ENCODE results near the gene SMIM20. TPM values are rescaled to one million over a fixed set of nuclear protein-coding genes. Genes with fewer than 3 reads are reported as not detected.

Gene SMIM20
- total RNA-seq, 4 donors from 2014 or later, result 23.0 to 53.2 (median 34.6) TPM

DNA sequence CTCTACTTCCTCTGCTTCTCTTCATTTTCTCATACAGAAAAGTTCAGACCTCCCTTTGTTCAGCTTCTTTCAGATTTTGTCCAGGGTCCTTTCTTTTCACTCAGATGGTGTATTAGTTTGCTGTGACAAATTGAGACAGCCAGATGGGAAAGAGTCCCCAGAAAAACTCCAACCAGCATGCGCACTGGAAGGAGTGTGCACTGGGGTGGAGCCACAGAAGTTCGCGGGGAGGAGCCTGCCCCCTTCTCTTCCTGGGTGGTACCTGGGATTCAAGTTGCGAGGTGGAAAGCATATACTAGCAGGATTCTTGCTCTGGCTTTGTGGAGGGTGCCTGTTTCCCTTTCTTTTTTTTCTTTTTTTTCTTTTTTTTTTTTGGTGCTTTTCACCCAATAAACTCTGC, 51.6 kb downstream of the SMIM20 start:
- no peaks in the 10 kb centered on the region for H3K27me3 ChIP-seq
- intact Hi-C loops (cut with DNase I), result no loop called here
- TF ChIP-seq POLR2A (IDR thresholded peaks at IDR 0.05), result no peak
- TF ChIP-seq, protein P1, sequence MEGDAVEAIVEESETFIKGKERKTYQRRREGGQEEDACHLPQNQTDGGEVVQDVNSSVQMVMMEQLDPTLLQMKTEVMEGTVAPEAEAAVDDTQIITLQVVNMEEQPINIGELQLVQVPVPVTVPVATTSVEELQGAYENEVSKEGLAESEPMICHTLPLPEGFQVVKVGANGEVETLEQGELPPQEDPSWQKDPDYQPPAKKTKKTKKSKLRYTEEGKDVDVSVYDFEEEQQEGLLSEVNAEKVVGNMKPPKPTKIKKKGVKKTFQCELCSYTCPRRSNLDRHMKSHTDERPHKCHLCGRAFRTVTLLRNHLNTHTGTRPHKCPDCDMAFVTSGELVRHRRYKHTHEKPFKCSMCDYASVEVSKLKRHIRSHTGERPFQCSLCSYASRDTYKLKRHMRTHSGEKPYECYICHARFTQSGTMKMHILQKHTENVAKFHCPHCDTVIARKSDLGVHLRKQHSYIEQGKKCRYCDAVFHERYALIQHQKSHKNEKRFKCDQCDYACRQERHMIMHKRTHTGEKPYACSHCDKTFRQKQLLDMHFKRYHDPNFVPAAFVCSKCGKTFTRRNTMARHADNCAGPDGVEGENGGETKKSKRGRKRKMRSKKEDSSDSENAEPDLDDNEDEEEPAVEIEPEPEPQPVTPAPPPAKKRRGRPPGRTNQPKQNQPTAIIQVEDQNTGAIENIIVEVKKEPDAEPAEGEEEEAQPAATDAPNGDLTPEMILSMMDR (IDR thresholded peaks at IDR 0.05), result no peak
- no peaks in the 10 kb centered on the region for H3K9me3 ChIP-seq
- no peaks in the 10 kb centered on the region for H3K4me1 ChIP-seq
- H3K27ac ChIP-seq, result no peak overlapping the region
- no peak for DNase-seq
- whole genome bisulfite sequencing, 2 donors, result 81 to 85% methylated on average over 4 of the region's 4 CpGs
- H3K4me3 ChIP-seq (replicated peaks in 1 of 3), result no peak overlapping the region
- H3K36me3 ChIP-seq, result no peaks in the 10 kb centered on the region

DNA sequence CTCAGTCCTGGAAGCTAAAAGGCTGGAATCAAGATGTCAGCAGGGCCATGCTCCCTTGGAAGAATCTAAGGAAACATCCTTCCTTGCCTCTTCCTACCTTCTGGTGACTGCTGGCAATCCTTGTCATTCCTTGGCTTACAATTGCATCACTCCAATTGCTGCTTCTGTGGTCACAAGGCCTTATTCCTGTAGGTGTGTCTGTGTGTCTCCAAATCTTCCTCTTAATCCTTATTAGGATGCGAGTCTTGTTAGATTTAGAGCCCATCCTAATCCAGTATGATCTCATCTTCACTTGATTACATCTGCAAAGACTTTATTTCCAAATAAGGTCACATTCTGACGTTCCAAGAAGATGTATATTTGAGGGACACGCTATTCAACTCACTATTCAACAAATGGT, 52.2 kb downstream of the SMIM20 start:
- no peak overlapping the region for H3K4me3 ChIP-seq (replicated peaks in 1 of 3)
- no peak for DNase-seq
- no peak overlapping the region for H3K27ac ChIP-seq
- intact Hi-C loops (cut with DNase I), result no loop called here
- WGBS, 2 donors, result 86 to 90% methylated on average over 3 of the region's 3 CpGs
- H3K9me3 ChIP-seq, result no peaks in the 10 kb centered on the region
- H3K27me3 ChIP-seq, result no peaks in the 10 kb centered on the region
- H3K36me3 ChIP-seq, result no peaks in the 10 kb centered on the region
- H3K4me1 ChIP-seq, result no peaks in the 10 kb centered on the region
- TF ChIP-seq POLR2A (IDR thresholded peaks at IDR 0.05), result no peak
- TF ChIP-seq, protein P1 (IDR thresholded peaks at IDR 0.05), result no peak

DNA sequence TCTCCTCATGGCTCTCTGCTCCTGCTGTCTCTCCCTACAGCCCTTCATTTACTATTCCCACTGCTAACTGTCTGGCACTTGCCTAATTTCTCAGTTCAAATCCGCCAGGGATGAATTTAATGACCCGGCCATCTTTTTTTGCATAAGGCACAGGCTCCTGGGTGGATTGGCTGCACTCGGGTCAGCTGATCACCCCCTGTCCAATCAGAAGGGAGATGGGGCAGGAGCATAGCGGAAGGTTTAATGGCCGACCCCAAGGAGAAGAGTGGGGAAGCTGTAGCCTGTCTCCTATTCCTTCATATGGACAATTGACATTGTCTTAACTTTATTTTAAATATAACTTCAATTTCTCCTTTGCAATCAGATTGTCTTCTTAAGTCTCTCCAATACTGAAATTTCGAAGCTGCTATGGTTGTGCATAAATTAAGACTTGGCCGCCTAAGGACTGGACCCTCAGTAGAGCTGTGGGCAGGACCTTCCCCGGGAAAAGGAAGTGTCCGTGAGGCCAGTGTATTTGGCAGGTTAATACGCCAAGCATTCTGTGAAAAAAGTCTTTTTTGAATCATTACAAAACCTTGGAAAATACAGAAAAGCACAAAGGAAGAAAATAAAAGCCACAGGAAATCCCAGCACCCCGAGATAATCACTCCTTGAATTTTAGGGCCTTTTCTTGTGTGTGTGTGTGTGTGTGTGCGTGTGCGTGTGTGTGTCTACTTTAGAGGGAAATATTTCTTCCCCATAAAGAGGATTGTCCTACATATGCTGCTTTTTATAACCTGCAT, 55.5 kb downstream of the SMIM20 start:
- Histone ChIP-seq H3K27ac (no peak overlapping the region), H3K9me3 (no peaks in the 10 kb centered on the region), H3K27me3 (no peaks in the 10 kb centered on the region), H3K4me3 (replicated peaks in 1 of 3) (no peak overlapping the region), H3K4me1 (no peaks in the 10 kb centered on the region), H3K36me3 (no peaks in the 10 kb centered on the region)
- TF ChIP-seq, protein P1 (IDR thresholded peaks at IDR 0.05), result no peak
- TF ChIP-seq POLR2A (IDR thresholded peaks at IDR 0.05), result no peak
- 78 to 80% methylated on average over 13 of the region's 13 CpGs for WGBS, 2 donors
- no peak for DNase-seq
- intact Hi-C loops (cut with DNase I), result no loop called here

DNA sequence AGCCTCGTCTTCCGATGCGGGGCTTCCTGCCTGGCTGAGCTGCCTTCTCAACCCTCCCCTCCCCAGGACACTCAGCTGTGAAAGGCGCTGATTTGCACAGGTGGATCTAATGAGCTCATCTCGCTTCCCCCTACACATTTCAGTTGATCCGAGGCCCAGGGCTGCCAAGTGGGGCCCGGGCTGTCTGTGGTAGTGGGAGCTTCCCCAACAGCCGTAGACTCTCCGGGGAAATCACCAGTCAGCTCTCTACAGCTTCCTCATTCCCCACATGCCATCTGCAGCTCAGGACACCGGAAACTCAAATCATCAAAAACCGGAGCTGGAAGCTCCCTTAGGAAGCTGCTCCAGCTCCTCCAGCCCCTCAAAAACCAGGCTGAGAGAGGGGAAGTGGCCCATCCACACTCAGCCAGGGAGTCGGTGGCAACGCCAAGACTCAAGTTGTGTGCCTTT, 56.2 kb downstream of the SMIM20 start:
- Histone ChIP-seq H3K36me3 (no peaks in the 10 kb centered on the region), H3K27ac (no peak overlapping the region), H3K9me3 (no peaks in the 10 kb centered on the region), H3K27me3 (no peaks in the 10 kb centered on the region), H3K4me1 (no peaks in the 10 kb centered on the region), H3K4me3 (replicated peaks in 1 of 3) (no peak overlapping the region)
- TF ChIP-seq POLR2A (IDR thresholded peaks at IDR 0.05), result no peak
- TF ChIP-seq, protein P1 (IDR thresholded peaks at IDR 0.05), result no peak
- no peak for DNase-seq
- 39 to 42% methylated on average over 8 to 13 of the region's 13 CpGs for WGBS, 2 donors
- intact Hi-C loops (cut with DNase I), result no loop called here

DNA sequence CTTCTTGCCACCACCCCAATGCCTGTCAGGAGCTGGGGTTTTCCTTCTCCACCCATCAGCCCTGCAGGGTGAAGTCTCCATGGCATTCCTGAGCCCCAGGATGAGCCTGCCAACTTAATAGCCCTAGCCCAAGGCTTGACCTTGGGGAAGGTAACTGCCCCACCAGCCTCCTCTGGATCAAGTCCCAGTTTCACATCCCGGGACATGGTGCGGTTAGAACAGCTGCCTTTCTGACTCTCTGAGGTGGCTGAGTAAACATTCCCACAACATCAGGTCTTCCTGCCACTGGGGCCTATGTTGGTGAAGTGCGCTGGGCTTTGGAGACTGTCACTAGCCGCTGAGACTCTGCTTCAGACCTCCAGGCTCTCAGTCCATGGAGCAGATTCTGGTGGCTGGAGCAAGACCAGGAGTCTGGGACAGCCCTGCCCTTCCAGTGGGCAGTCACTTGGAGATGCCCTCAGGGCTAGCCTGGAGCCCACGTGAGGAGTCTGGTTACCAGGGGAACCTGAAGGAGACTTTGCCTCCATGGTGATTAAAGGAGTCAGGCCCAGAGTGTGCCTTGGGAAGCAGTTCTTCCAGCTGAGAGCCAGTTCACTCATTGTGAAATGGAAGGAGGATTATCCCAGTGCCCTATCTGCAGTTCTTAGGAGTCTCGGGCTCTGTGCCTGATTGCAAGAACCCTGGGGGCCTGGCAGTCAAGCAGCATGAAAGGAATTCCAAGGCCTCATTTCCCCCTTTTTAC, 56.8 kb downstream of the SMIM20 start:
- Histone ChIP-seq H3K4me3 (replicated peaks in 1 of 3) (no peak overlapping the region), H3K27me3 (no peaks in the 10 kb centered on the region), H3K4me1 (no peaks in the 10 kb centered on the region), H3K36me3 (no peaks in the 10 kb centered on the region), H3K27ac (no peak overlapping the region), H3K9me3 (no peaks in the 10 kb centered on the region)
- TF ChIP-seq POLR2A (IDR thresholded peaks at IDR 0.05), result no peak
- TF ChIP-seq, protein P1 (IDR thresholded peaks at IDR 0.05), result no peak
- 40 to 67% methylated on average over 4 of the region's 6 CpGs for WGBS, 2 donors
- no peak for DNase-seq
- intact Hi-C loops (cut with DNase I), result no loop called here
